GM12878 (cell line): Measurements from ENCODE around the gene SNX33. TPM values are rescaled to one million over a fixed set of nuclear protein-coding genes. Genes with fewer than 3 reads are reported as not detected.
"Not testable (repeated sequence)": the region's sequence is repeated elsewhere in the genome, so short reads cannot be mapped to it uniquely, and the experiment has no call there.

Source experiments
- ATAC-seq: fragments of 200-7000 bp; cut with Tn5 transposase; 3 replicates; pipeline ENCODE4 v1.9.1; 2020; ENCODE audit warnings: mild to moderate bottlenecking, moderate library complexity
- BruUV-seq: library from RNA; stranded (reverse); fragments of 400-500 nt; replicated peaks from 2 replicates; lab custom pipeline; 2021; lab: Mats Ljungman, UMichigan
- CTCF ChIA-PET: fragments of 300-600 bp; sonication (Branson Sonifier 250); formaldehyde crosslinking; extraction: SDS; loops from one replicate; lab custom pipeline; 2021; ENCODE audit warnings: inconsistent platforms; lab: Yijun Ruan, JAX
- POLR2A ChIA-PET: fragments of 350-600 bp; formaldehyde crosslinking; extraction: SDS; loops from one replicate; lab custom pipeline; 2021; ENCODE audit warnings: inconsistent platforms; lab: Charles Lee
- RAD21 ChIA-PET: fragments of 300-600 bp; sonication (Branson Sonifier 250); formaldehyde crosslinking; loops from one replicate; lab custom pipeline; 2023; ENCODE audit warnings: antibody characterized with exemption; ENCODE audit not compliant: unreplicated experiment; lab: Charles Lee
- SMC1A ChIA-PET: fragments of 300-600 bp; sonication (Branson Sonifier 250); formaldehyde crosslinking; loops from one replicate; lab custom pipeline; 2023; ENCODE audit not compliant: unreplicated experiment, uncharacterized antibody; lab: Charles Lee
- DNase-seq: peaks from one replicate; pipeline ENCODE4 v3.0.0-alpha.2; 2011; ENCODE audit warnings: low read depth, low spot score
- FAIRE-seq: peaks from 3 replicates; lab custom pipeline; 2011; peaks lifted over from hg19 to GRCh38; lab: Jason Lieb, UNC
- H2AFZ ChIP-seq: 2 replicates; pipeline ENCODE4 v1.6.0; 2011; ENCODE audit warnings: low read depth, low read length, control low read depth; ENCODE audit not compliant: control insufficient read depth
- H3K27ac ChIP-seq: 2 replicates; pipeline ENCODE4 v1.5.1; 2011; ENCODE audit warnings: control low read depth; ENCODE audit not compliant: control insufficient read depth, insufficient read depth
- H3K27me3 ChIP-seq, 2 experiments: replicated peaks in 1 of 2; 2 replicates each; pipeline versions ENCODE4 v1.6.0 to v1.6.1; 2011; ENCODE audit warnings: low read length in 1 of 2; ENCODE audit not compliant: control insufficient read depth in 2 of 2, insufficient read depth in 2 of 2
- H3K36me3 ChIP-seq, 2 experiments: 2 replicates each; pipeline ENCODE4 v1.5.1; 2011; ENCODE audit warnings: low read length in 1 of 2; ENCODE audit not compliant: control insufficient read depth in 2 of 2, insufficient read depth in 2 of 2
- H3K4me1 ChIP-seq: 2 replicates; pipeline ENCODE4 v1.6.1; 2011; ENCODE audit warnings: mild to moderate bottlenecking, low read length, moderate library complexity, mixed read lengths; ENCODE audit not compliant: control insufficient read depth, insufficient read depth
- H3K4me2 ChIP-seq: 2 replicates; pipeline ENCODE4 v1.6.0; 2011; ENCODE audit warnings: control low read depth; ENCODE audit not compliant: control insufficient read depth, insufficient read depth
- H3K4me3 ChIP-seq: fragments of 200-600 bp; sonication (generic); 2 replicates; pipeline ENCODE4 v1.5.1; 2016
- H3K79me2 ChIP-seq: 2 replicates; pipeline ENCODE4 v1.6.0; 2011; ENCODE audit warnings: low read length; ENCODE audit not compliant: control insufficient read depth, insufficient read depth
- H3K9ac ChIP-seq: 2 replicates; pipeline ENCODE4 v1.8.0; 2011; ENCODE audit warnings: low read length, control low read depth, mixed read lengths; ENCODE audit not compliant: control insufficient read depth, insufficient read depth
- H3K9me3 ChIP-seq: replicated peaks from 3 replicates; pipeline ENCODE4 v1.5.1; 2011; ENCODE audit warnings: mild to moderate bottlenecking, low read length; ENCODE audit not compliant: control insufficient read depth, insufficient read depth
- H4K20me1 ChIP-seq: 2 replicates; pipeline ENCODE4 v1.6.0; 2011; ENCODE audit not compliant: control insufficient read depth, insufficient read depth
- WGBS: methylation state at CpG from one replicate; pipeline ENCODE4 v1.1.6; 2016; ENCODE audit warnings: low lambda C conversion rate; ENCODE audit not compliant: insufficient replicate concordance, insufficient coverage; ENCODE audit errors: missing lambda C conversion rate; 5-methylcytosine and 5-hydroxymethylcytosine counted together
- in situ Hi-C: fragments of 300-500 bp; cut with MboI; formaldehyde crosslinking; loops from 9 replicates; pipeline ENCODE4 v1.14.3; 2018; ENCODE audit warnings: mixed read lengths
- intact Hi-C: fragments of 100-400 bp; cut with micrococcal nuclease; formaldehyde crosslinking; loops from one replicate; pipeline ENCODE4 v1.14.2; 2022; ENCODE audit not compliant: unreplicated experiment
- polyA plus RNA-seq, 11 experiments: library from polyadenylated mRNA; depleted of rRNA in 4 of 11; unstranded in 6 of 11; stranded (reverse) in 5 of 11; fragments of >200 nt; fragmentation: Nextera tagmentation in 4 of 11; fragmentation: Illumina TruSeq in 1 of 11; extraction: Ambion mirVana in 4 of 11; extraction: Trizol in 1 of 11; gene quantifications; 1 replicate in 1 of 11; 2 replicates in 10 of 11; pipeline versions ENCODE4 v1.2.1 to v1.2.3, GENCODE V29; 2011 to 2016; ENCODE audit warnings: inconsistent platforms in 2 of 11, missing spikeins in 2 of 11, low read depth in 1 of 11
- total RNA-seq, 4 experiments: library from RNA; depleted of rRNA in 3 of 4; stranded (reverse); fragments of >200 nt in 3 of 4; fragmentation: Illumina TruSeq in 1 of 4; extraction: Trizol in 1 of 4; gene quantifications; 2 replicates each; pipeline versions ENCODE4 v1.2.1 to v1.2.3, GENCODE V29; 2013 to 2021

The SNX33 gene
- total and polyA plus RNA-seq, 10 of the 15 experiments (the other 5 are each of a cell fraction or from before 2014, with no cell fraction given) = 0.13 to 1.9 (median 0.55) TPM

- H3K4me3 ChIP-seq, H2AFZ ChIP-seq, H3K79me2 ChIP-seq, H3K36me3 ChIP-seq, ATAC-seq, POLR2A ChIA-PET, BruUV-seq, H3K27ac ChIP-seq, in situ Hi-C loops, H3K4me2 ChIP-seq, FAIRE-seq, RAD21 ChIA-PET, H3K4me1 ChIP-seq, DNase-seq, intact Hi-C loops, H3K9ac ChIP-seq, SMC1A ChIA-PET, H3K9me3 ChIP-seq, H4K20me1 ChIP-seq, H3K27me3 ChIP-seq: not testable (repeated sequence)
- WGBS = 31% methylated on average over 4 of the region's 5 CpGs
- CTCF ChIA-PET = interaction anchor here (0.6 kb wide), 1 partner anchor 91 kb away, joined by 3 read pairs; no protein-coding TSS in a partner anchor
Measured at GRCh38 chr15:75710874-75711273, 63.2 kb downstream of the SNX33 start.

GRCh38 chr15:75711495-75711894, 63.8 kb downstream of the SNX33 start:
- RAD21 ChIA-PET, H4K20me1 ChIP-seq, ATAC-seq, H3K79me2 ChIP-seq, H3K27ac ChIP-seq, intact Hi-C loops, in situ Hi-C loops, H3K9me3 ChIP-seq, H3K4me2 ChIP-seq, BruUV-seq, H3K36me3 ChIP-seq, SMC1A ChIA-PET, H3K27me3 ChIP-seq, DNase-seq, POLR2A ChIA-PET, H3K9ac ChIP-seq, H3K4me3 ChIP-seq, H3K4me1 ChIP-seq, H2AFZ ChIP-seq: not testable (repeated sequence)
- WGBS = 20% methylated on average over 7 of the region's 7 CpGs
- CTCF ChIA-PET = interaction anchor here (0.6 kb wide), 1 partner anchor 90 kb away, joined by 3 read pairs; no protein-coding TSS in a partner anchor
- peak; percentile 7 for FAIRE-seq

Other genes with a start within 250 kb of the SNX33 start
- gene SIN3A, start 196.2 kb upstream of the SNX33 start, total RNA-seq (2014; rRNA removed) = 25.3 and 30.4 TPM in 2 replicates
- 24.4 and 26.4 TPM in 2 replicates for gene SIN3A, start 196.2 kb upstream of the SNX33 start, total RNA-seq (2014; rRNA removed; fragmentation: Illumina TruSeq; extraction: Trizol)
- gene SIN3A, start 196.2 kb upstream of the SNX33 start, total RNA-seq (2021) = 62.2 and 63.6 TPM in 2 replicates
- 19.6 and 30.5 TPM in 2 replicates for gene SIN3A, start 196.2 kb upstream of the SNX33 start, polyA plus RNA-seq (2011; rRNA removed)
- gene SIN3A, start 196.2 kb upstream of the SNX33 start, polyA plus RNA-seq (2014; fragmentation: Illumina TruSeq; extraction: Trizol) = 28.6 and 32.6 TPM in 2 replicates
- gene SIN3A, start 196.2 kb upstream of the SNX33 start, polyA plus RNA-seq (2014; fragmentation: Nextera tagmentation; extraction: Ambion mirVana) = 1 to 10 TPM; 6.4 to 7.1 TPM
- gene SIN3A, start 196.2 kb upstream of the SNX33 start, polyA plus RNA-seq (2014; rRNA removed) = 27.6 and 28.4 TPM in 2 replicates
- gene SIN3A, start 196.2 kb upstream of the SNX33 start, polyA plus RNA-seq (2016; fragmentation: Nextera tagmentation; extraction: Ambion mirVana) = 10 to 100 TPM; 26.4 to 30.0 TPM
- gene PTPN9, start 68.6 kb upstream of the SNX33 start, total RNA-seq (2014; rRNA removed) = 18.2 and 19.5 TPM in 2 replicates
- 17.3 and 17.9 TPM in 2 replicates for gene PTPN9, start 68.6 kb upstream of the SNX33 start, total RNA-seq (2014; rRNA removed; fragmentation: Illumina TruSeq; extraction: Trizol)
- gene PTPN9, start 68.6 kb upstream of the SNX33 start, total RNA-seq (2021) = 25.2 and 29.1 TPM in 2 replicates
- 21.9 and 25.7 TPM in 2 replicates for gene PTPN9, start 68.6 kb upstream of the SNX33 start, polyA plus RNA-seq (2011; rRNA removed)
- gene PTPN9, start 68.6 kb upstream of the SNX33 start, polyA plus RNA-seq (2014; fragmentation: Illumina TruSeq; extraction: Trizol) = 25.5 and 30.2 TPM in 2 replicates
- gene PTPN9, start 68.6 kb upstream of the SNX33 start, polyA plus RNA-seq (2014; fragmentation: Nextera tagmentation; extraction: Ambion mirVana) = 1 to 10 TPM; 7.8 to 8.9 TPM
- 19.4 and 24.3 TPM in 2 replicates for gene PTPN9, start 68.6 kb upstream of the SNX33 start, polyA plus RNA-seq (2014; rRNA removed)
- 10 to 100 TPM; 11.7 to 18.7 TPM for gene PTPN9, start 68.6 kb upstream of the SNX33 start, polyA plus RNA-seq (2016; fragmentation: Nextera tagmentation; extraction: Ambion mirVana)
- gene SNUPN, start 22.2 kb upstream of the SNX33 start, total RNA-seq (2014; rRNA removed) = 19.0 and 25.4 TPM in 2 replicates
- gene SNUPN, start 22.2 kb upstream of the SNX33 start, total RNA-seq (2014; rRNA removed; fragmentation: Illumina TruSeq; extraction: Trizol) = 24.6 and 25.0 TPM in 2 replicates
- gene SNUPN, start 22.2 kb upstream of the SNX33 start, total RNA-seq (2021) = 22.9 and 24.6 TPM in 2 replicates
- 34.1 and 38.0 TPM in 2 replicates for gene SNUPN, start 22.2 kb upstream of the SNX33 start, polyA plus RNA-seq (2011; rRNA removed)
- 30.2 and 30.9 TPM in 2 replicates for gene SNUPN, start 22.2 kb upstream of the SNX33 start, polyA plus RNA-seq (2014; fragmentation: Illumina TruSeq; extraction: Trizol)
- 10 to 100 TPM; 47.3 to 50.3 TPM for gene SNUPN, start 22.2 kb upstream of the SNX33 start, polyA plus RNA-seq (2014; fragmentation: Nextera tagmentation; extraction: Ambion mirVana)
- 21.8 and 22.6 TPM in 2 replicates for gene SNUPN, start 22.2 kb upstream of the SNX33 start, polyA plus RNA-seq (2014; rRNA removed)
- gene SNUPN, start 22.2 kb upstream of the SNX33 start, polyA plus RNA-seq (2016; fragmentation: Nextera tagmentation; extraction: Ambion mirVana) = 10 to 100 TPM; 41.9 to 48.9 TPM
- 123 and 124 TPM in 2 replicates for gene IMP3, start 7.7 kb upstream of the SNX33 start, total RNA-seq (2014; rRNA removed)
- gene IMP3, start 7.7 kb upstream of the SNX33 start, total RNA-seq (2014; rRNA removed; fragmentation: Illumina TruSeq; extraction: Trizol) = 47.4 and 53.0 TPM in 2 replicates
- gene IMP3, start 7.7 kb upstream of the SNX33 start, total RNA-seq (2021) = 88.3 and 96.2 TPM in 2 replicates
- gene IMP3, start 7.7 kb upstream of the SNX33 start, polyA plus RNA-seq (2011; rRNA removed) = 66.6 and 74.2 TPM in 2 replicates
- gene IMP3, start 7.7 kb upstream of the SNX33 start, polyA plus RNA-seq (2014; fragmentation: Illumina TruSeq; extraction: Trizol) = 35.1 and 36.9 TPM in 2 replicates
- gene IMP3, start 7.7 kb upstream of the SNX33 start, polyA plus RNA-seq (2014; fragmentation: Nextera tagmentation; extraction: Ambion mirVana) = 10 to 100 TPM; 13.3 to 34.9 TPM
- gene IMP3, start 7.7 kb upstream of the SNX33 start, polyA plus RNA-seq (2014; rRNA removed) = 115 and 123 TPM in 2 replicates
- 100 to 1,000 TPM; 204 to 208 TPM for gene IMP3, start 7.7 kb upstream of the SNX33 start, polyA plus RNA-seq (2016; fragmentation: Nextera tagmentation; extraction: Ambion mirVana)
- gene CSPG4, start 64.9 kb downstream of the SNX33 start, total RNA-seq (2014; rRNA removed) = 1.9 and 2.2 TPM in 2 replicates
- 0.74 and 0.81 TPM in 2 replicates for gene CSPG4, start 64.9 kb downstream of the SNX33 start, total RNA-seq (2014; rRNA removed; fragmentation: Illumina TruSeq; extraction: Trizol)
- gene CSPG4, start 64.9 kb downstream of the SNX33 start, total RNA-seq (2021) = 2.0 and 2.2 TPM in 2 replicates
- gene CSPG4, start 64.9 kb downstream of the SNX33 start, polyA plus RNA-seq (2011; rRNA removed) = 0.06 and 0.15 TPM in 2 replicates
- 0.10 and 0.25 TPM in 2 replicates for gene CSPG4, start 64.9 kb downstream of the SNX33 start, polyA plus RNA-seq (2014; fragmentation: Illumina TruSeq; extraction: Trizol)
- under 1 TPM; 0.02 to 0.03 TPM for gene CSPG4, start 64.9 kb downstream of the SNX33 start, polyA plus RNA-seq (2014; fragmentation: Nextera tagmentation; extraction: Ambion mirVana)
- 0.96 and 1.3 TPM in 2 replicates for gene CSPG4, start 64.9 kb downstream of the SNX33 start, polyA plus RNA-seq (2014; rRNA removed)
- gene CSPG4, start 64.9 kb downstream of the SNX33 start, polyA plus RNA-seq (2016; fragmentation: Nextera tagmentation; extraction: Ambion mirVana) = under 1 TPM; 0.72 to 0.95 TPM
- gene UBE2Q2, start 195.5 kb downstream of the SNX33 start, total RNA-seq (2014; rRNA removed) = 19.8 and 21.8 TPM in 2 replicates
- gene UBE2Q2, start 195.5 kb downstream of the SNX33 start, total RNA-seq (2014; rRNA removed; fragmentation: Illumina TruSeq; extraction: Trizol) = 28.9 and 31.9 TPM in 2 replicates
- gene UBE2Q2, start 195.5 kb downstream of the SNX33 start, total RNA-seq (2021) = 22.0 and 22.7 TPM in 2 replicates
- gene UBE2Q2, start 195.5 kb downstream of the SNX33 start, polyA plus RNA-seq (2011; rRNA removed) = 23.2 and 30.6 TPM in 2 replicates
- gene UBE2Q2, start 195.5 kb downstream of the SNX33 start, polyA plus RNA-seq (2014; fragmentation: Illumina TruSeq; extraction: Trizol) = 24.8 and 33.0 TPM in 2 replicates
- gene UBE2Q2, start 195.5 kb downstream of the SNX33 start, polyA plus RNA-seq (2014; fragmentation: Nextera tagmentation; extraction: Ambion mirVana) = 10 to 100 TPM; 11.1 to 13.0 TPM
- 14.3 and 18.4 TPM in 2 replicates for gene UBE2Q2, start 195.5 kb downstream of the SNX33 start, polyA plus RNA-seq (2014; rRNA removed)
- 10 to 100 TPM; 21.1 to 28.8 TPM for gene UBE2Q2, start 195.5 kb downstream of the SNX33 start, polyA plus RNA-seq (2016; fragmentation: Nextera tagmentation; extraction: Ambion mirVana)